Hepatocyte (in vitro differentiated cells): ENCODE data around the gene RGS11. TPM values are rescaled to one million over a fixed set of nuclear protein-coding genes. Genes with fewer than 3 reads are reported as not detected.
A peak's percentile ranks its signal among the peaks of the same experiment; 100 is the strongest.
"Not testable (repeated sequence)": the region's sequence is repeated elsewhere in the genome, so short reads cannot be mapped to it uniquely, and the experiment has no call there.

Experiments used
- DNase-seq: peaks from one replicate; pipeline ENCODE4 v3.0.0-alpha.2; 2016; ENCODE audit warnings: low spot score
- H2AFZ ChIP-seq: fragments of 200-600 bp; sonication (generic); 2 replicates; pipeline ENCODE4 v1.6.0; 2016; ENCODE audit warnings: antibody characterized with exemption, mild to moderate bottlenecking
- H3K27ac ChIP-seq: fragments of 200-600 bp; sonication (generic); 2 replicates; pipeline ENCODE4 v1.5.1; 2016; ENCODE audit warnings: mild to moderate bottlenecking
- H3K27me3 ChIP-seq: fragments of 200-600 bp; sonication (generic); 2 replicates; pipeline ENCODE4 v1.6.1; 2016
- H3K36me3 ChIP-seq: fragments of 200-600 bp; sonication (generic); replicated peaks from 2 replicates; pipeline ENCODE4 v1.5.1; 2016; ENCODE audit warnings: low read depth; ENCODE audit not compliant: insufficient read depth
- H3K4me1 ChIP-seq: fragments of 200-600 bp; sonication (generic); 2 replicates; pipeline ENCODE4 v1.5.1; 2016; ENCODE audit warnings: mild to moderate bottlenecking, moderate library complexity; ENCODE audit not compliant: insufficient read depth
- H3K4me2 ChIP-seq: fragments of 200-600 bp; sonication (generic); 2 replicates; pipeline ENCODE4 v1.6.0; 2016
- H3K4me3 ChIP-seq: fragments of 200-600 bp; sonication (generic); 2 replicates; pipeline ENCODE4 v1.5.1; 2016; ENCODE audit warnings: mild to moderate bottlenecking
- H3K79me2 ChIP-seq: fragments of 200-600 bp; sonication (generic); 2 replicates; pipeline ENCODE4 v1.6.0; 2017; ENCODE audit warnings: mild to moderate bottlenecking
- H3K9me2 ChIP-seq: fragments of 200-600 bp; sonication (generic); replicated peaks from 2 replicates; pipeline ENCODE4 v1.6.0; 2017; ENCODE audit warnings: mild to moderate bottlenecking; ENCODE audit not compliant: insufficient read depth
- H3K9me3 ChIP-seq: fragments of 200-600 bp; sonication (generic); 2 replicates; pipeline ENCODE4 v1.5.1; 2016; ENCODE audit warnings: low read depth, mild to moderate bottlenecking
- H4K20me1 ChIP-seq: fragments of 200-600 bp; sonication (generic); 2 replicates; pipeline ENCODE4 v1.6.0; 2016; ENCODE audit warnings: mild to moderate bottlenecking; ENCODE audit not compliant: insufficient read depth, poor library complexity, severe bottlenecking
- CTCF ChIP-seq: fragments of 200-600 bp; sonication (generic); IDR thresholded peaks from 2 replicates; pipeline ENCODE4 v1.5.1; 2016; ENCODE audit warnings: antibody characterized with exemption, mild to moderate bottlenecking; ENCODE audit not compliant: poor library complexity
- EZH2 ChIP-seq: fragments of 200-600 bp; sonication (generic); IDR thresholded peaks from 2 replicates; pipeline ENCODE4 v1.6.1; 2016; ENCODE audit warnings: antibody characterized with exemption, mild to moderate bottlenecking, borderline replicate concordance
- EZH2phosphoT487 ChIP-seq: fragments of 200-600 bp; sonication (generic); IDR thresholded peaks from one replicate; pipeline ENCODE4 v1.6.1; 2018; ENCODE audit warnings: antibody characterized with exemption, mild to moderate bottlenecking, low read depth, moderate library complexity; ENCODE audit not compliant: unreplicated experiment, severe bottlenecking
- WGBS: methylation state at CpG from one replicate; pipeline ENCODE4 v1.1.6; 2016; ENCODE audit warnings: low lambda C conversion rate; ENCODE audit errors: missing lambda C conversion rate; 5-methylcytosine and 5-hydroxymethylcytosine counted together
- polyA plus RNA-seq: library from polyadenylated mRNA; unstranded; fragments of >200 nt; fragmentation: Nextera tagmentation; extraction: Ambion mirVana; gene quantifications from 2 replicates; pipeline ENCODE4 v1.2.1, GENCODE V29; 2016
- total RNA-seq: library from RNA; depleted of rRNA; stranded (reverse); fragments of >200 nt; gene quantifications from 2 replicates; pipeline ENCODE4 v1.2.3, GENCODE V29; 2014

Gene RGS11
- total and polyA plus RNA-seq, 2 experiments from 2014 or later = 0.57 to 0.93 TPM

GRCh38 chr16:230949-231348, 44.8 kb downstream of the RGS11 start:
- no peak for DNase-seq
- no peak for TF ChIP-seq EZH2
- no peak for TF ChIP-seq CTCF
- no peak for TF ChIP-seq EZH2phosphoT487
- WGBS = 93% methylated on average over 22 of the region's 22 CpGs
- Histone ChIP-seq H3K4me1 (peaks cover 14% of the 10 kb centered on the region), H3K27ac (no peak overlapping the region), H3K4me3 (no peak overlapping the region), H4K20me1 (peaks cover 30% of the 10 kb centered on the region), H3K27me3 (no peaks in the 10 kb centered on the region), H3K9me3 (no peaks in the 10 kb centered on the region), H3K79me2 (peaks cover 31% of the 10 kb centered on the region), H3K4me2 (no peak overlapping the region), H3K36me3 (no peaks in the 10 kb centered on the region), H3K9me2 (no peaks in the 10 kb centered on the region), H2AFZ (no peak overlapping the region)

GRCh38 chr16:230351-230750, 45.4 kb downstream of the RGS11 start:
- H3K9me3 ChIP-seq, H3K9me2 ChIP-seq, H2AFZ ChIP-seq, H3K4me2 ChIP-seq, H3K27me3 ChIP-seq, H3K36me3 ChIP-seq, DNase-seq, H3K27ac ChIP-seq, H3K4me3 ChIP-seq: not testable (repeated sequence)
- H3K79me2 ChIP-seq = peaks cover 36% of the 10 kb centered on the region
- H4K20me1 ChIP-seq = peaks cover 34% of the 10 kb centered on the region
- H3K4me1 ChIP-seq = peaks cover 11% of the 10 kb centered on the region
- 97% methylated on average over 17 of the region's 18 CpGs for WGBS

- no peak overlapping the region for H3K27ac ChIP-seq
- no peaks in the 10 kb centered on the region for H3K27me3 ChIP-seq
- WGBS = 91% methylated on average over 22 of the region's 22 CpGs
- peaks cover 11% of the 10 kb centered on the region for H3K4me1 ChIP-seq
- peaks cover 41% of the 10 kb centered on the region for H3K79me2 ChIP-seq
- peak overlapping the region; percentile 82 for H3K4me2 ChIP-seq
- TF ChIP-seq EZH2 = no peak
- no peak for TF ChIP-seq EZH2phosphoT487
- TF ChIP-seq CTCF = no peak
- H4K20me1 ChIP-seq = peaks cover 34% of the 10 kb centered on the region
- H3K36me3 ChIP-seq = no peaks in the 10 kb centered on the region
- no peak overlapping the region for H3K4me3 ChIP-seq
- peak overlapping the region; percentile 51 for H2AFZ ChIP-seq
- no peaks in the 10 kb centered on the region for H3K9me2 ChIP-seq
- no peak for DNase-seq
- H3K9me3 ChIP-seq = no peaks in the 10 kb centered on the region
Measured at GRCh38 chr16:229731-230281, 45.9 kb downstream of the RGS11 start.

- peak within 1 kb of the TSS; percentile 96 for H3K4me3 ChIP-seq
- no peak for TF ChIP-seq CTCF
- TF ChIP-seq EZH2phosphoT487 = no peak
- no peak for TF ChIP-seq EZH2
- WGBS = 2% methylated on average over 80 of the region's 88 CpGs
- DNase-seq = peak; percentile 94
- no peaks in the 10 kb centered on the region for H3K27me3 ChIP-seq
- peak within 1 kb of the TSS; percentile 83 for H2AFZ ChIP-seq
- H3K36me3 ChIP-seq = no peaks in the 10 kb centered on the region
- H3K4me2 ChIP-seq = peak within 1 kb of the TSS; percentile 82
- H4K20me1 ChIP-seq = peaks cover 34% of the 10 kb centered on the region
- no peaks in the 10 kb centered on the region for H3K9me2 ChIP-seq
- H3K79me2 ChIP-seq = peaks cover 49% of the 10 kb centered on the region
- H3K9me3 ChIP-seq = no peaks in the 10 kb centered on the region
- H3K4me1 ChIP-seq = peaks cover 11% of the 10 kb centered on the region
- H3K27ac ChIP-seq = peak within 1 kb of the TSS; percentile 100
Measured at GRCh38 chr16:228852-229730, 46.7 kb downstream of the RGS11 start, which contains the start of gene LUC7L. TSS of gene LUC7L (minus strand) at chr16:229449. CDS start at chr16:229339, 110 bp downstream.
